K562 (cell line): ENCODE measurements around the gene CAPZA1. TPM values are rescaled to one million over a fixed set of nuclear protein-coding genes. Genes with fewer than 3 reads are reported as not detected.
A peak's percentile ranks its signal among the peaks of the same experiment; 100 is the strongest.

Experiments
- ARHGAP35 ChIP-seq: fragments of 450-650 bp; IDR thresholded peaks from 2 replicates; pipeline ENCODE4 v1.6.1; 2018; ENCODE audit not compliant: partially characterized antibody
- BRD9 ChIP-seq: fragments of 450-650 bp; IDR thresholded peaks from 2 replicates; pipeline ENCODE4 v1.6.1; 2018; ENCODE audit warnings: low read depth; ENCODE audit not compliant: partially characterized antibody
- GTF2E2 ChIP-seq: fragments of 200-800 bp; sonication (Bioruptor generic); IDR thresholded peaks from 2 replicates; pipeline ENCODE4 v1.6.1; 2016; ENCODE audit warnings: missing genetic modification characterization, missing compliant biosample characterization
- IFI16 ChIP-seq: fragments of 250-450 bp; sonication (Bioruptor Pico); IDR thresholded peaks from 2 replicates; pipeline ENCODE4 v2.1.2; 2022; ENCODE audit warnings: mild to moderate bottlenecking, inconsistent platforms
- PATZ1 ChIP-seq: fragments of 250-450 bp; sonication (Bioruptor Pico); IDR thresholded peaks from 2 replicates; pipeline ENCODE4 v1.5.0; 2020; ENCODE audit warnings: mild to moderate bottlenecking, borderline replicate concordance
- PCBP2 ChIP-seq: fragments of 200-400 bp; formaldehyde crosslinking; IDR thresholded peaks from 2 replicates; pipeline ENCODE4 v1.6.1; 2018; ENCODE audit warnings: low read length, low read depth, mild to moderate bottlenecking, moderate library complexity; ENCODE audit not compliant: poor library complexity, severe bottlenecking
- SETDB1 ChIP-seq: IDR thresholded peaks from one replicate; pipeline ENCODE4 v1.6.1; 2012; ENCODE audit warnings: low read length, control low read depth, inconsistent platforms
- SMAD4 ChIP-seq: fragments of 250-450 bp; sonication (Bioruptor Pico); conservative IDR thresholded peaks from 2 replicates; pipeline ENCODE4 v1.8.0; 2021; ENCODE audit warnings: inconsistent platforms, mild to moderate bottlenecking, moderate library complexity
- TRIM28 ChIP-seq: fragments of 450-650 bp; IDR thresholded peaks from 2 replicates; pipeline ENCODE4 v1.6.1; 2017
- ZBED1 ChIP-seq: IDR thresholded peaks from 2 replicates; pipeline ENCODE4 v1.6.1; 2014
- ZNF143 ChIP-seq: sonication (generic); formaldehyde crosslinking; IDR thresholded peaks from 2 replicates; pipeline ENCODE4 v1.9.0; 2022; ENCODE audit warnings: mild to moderate bottlenecking, missing genetic modification reagents
- ZNF146 ChIP-seq: IDR thresholded peaks from one replicate; pipeline ENCODE4 v1.6.1; 2018; ENCODE audit warnings: missing compliant biosample characterization; ENCODE audit not compliant: unreplicated experiment
- ZNF584 ChIP-seq: fragments of 200-800 bp; sonication (Bioruptor generic); IDR thresholded peaks from 2 replicates; pipeline ENCODE4 v1.6.1; 2016; ENCODE audit warnings: low read depth, mild to moderate bottlenecking, missing genetic modification characterization, missing compliant biosample characterization
- polyA plus RNA-seq, 8 experiments: library from polyadenylated mRNA; depleted of rRNA in 4 of 8; stranded (reverse) in 5 of 8; unstranded in 3 of 8; fragments of >200 nt; fragmentation: Nextera tagmentation in 2 of 8; fragmentation: Illumina TruSeq in 1 of 8; extraction: Ambion mirVana in 2 of 8; extraction: Trizol in 1 of 8; gene quantifications; 2 replicates each; pipeline versions ENCODE4 v1.2.1 to v1.2.3, GENCODE V29; 2011 to 2014; ENCODE audit warnings: inconsistent platforms in 1 of 8, missing spikeins in 1 of 8
- total RNA-seq, 7 experiments: library from RNA; depleted of rRNA in 6 of 7; stranded (reverse); fragments of >200 nt in 6 of 7; fragmentation: Illumina TruSeq in 2 of 7; extraction: Trizol in 2 of 7; gene quantifications; 2 replicates each; pipeline versions ENCODE4 v1.2.1 to v1.2.3, GENCODE V29; 2011 to 2021; ENCODE audit warnings: low replicate concordance in 1 of 7
- TF ChIP-seq, protein P1 (sequence below): sonication (generic); formaldehyde crosslinking; IDR thresholded peaks from 2 replicates; pipeline ENCODE4 v1.8.0; 2022; ENCODE audit warnings: missing genetic modification reagents, mild to moderate bottlenecking, moderate library complexity, borderline replicate concordance
- TF ChIP-seq, protein P2 (sequence below): sonication (generic); formaldehyde crosslinking; IDR thresholded peaks from 2 replicates; pipeline ENCODE4 v1.9.0; 2022; ENCODE audit warnings: mild to moderate bottlenecking, missing genetic modification reagents
- TF ChIP-seq, protein P3 (sequence below): fragments of 250-450 bp; sonication (Bioruptor Pico); IDR thresholded peaks from 2 replicates; pipeline ENCODE4 v1.9.0; 2021; ENCODE audit warnings: mild to moderate bottlenecking, inconsistent platforms
- TF ChIP-seq, protein P4 (sequence below): IDR thresholded peaks from 2 replicates; pipeline ENCODE4 v1.6.1; 2012; ENCODE audit warnings: low read depth, low read length, improper control_type of control experiment, borderline replicate concordance

Gene CAPZA1
- total and polyA plus RNA-seq, 9 of the 15 experiments (the other 6 are each of a cell fraction or from before 2014, with no cell fraction given): 237 to 1,020 (median 306) TPM

- TF ChIP-seq, protein P1, sequence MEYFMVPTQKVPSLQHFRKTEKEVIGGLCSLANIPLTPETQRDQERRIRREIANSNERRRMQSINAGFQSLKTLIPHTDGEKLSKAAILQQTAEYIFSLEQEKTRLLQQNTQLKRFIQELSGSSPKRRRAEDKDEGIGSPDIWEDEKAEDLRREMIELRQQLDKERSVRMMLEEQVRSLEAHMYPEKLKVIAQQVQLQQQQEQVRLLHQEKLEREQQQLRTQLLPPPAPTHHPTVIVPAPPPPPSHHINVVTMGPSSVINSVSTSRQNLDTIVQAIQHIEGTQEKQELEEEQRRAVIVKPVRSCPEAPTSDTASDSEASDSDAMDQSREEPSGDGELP (CRISPR knock-in tag): peak; percentile 99
- TF ChIP-seq PCBP2 (no peak), ZNF584 (CRISPR knock-in tag) (peak; percentile 71), GTF2E2 (tag) (no peak; the same call in 1 of the 2 replicates), ZNF146 (CRISPR knock-in tag) (no peak), SMAD4 (peak; percentile 92), PATZ1 (CRISPR knock-in tag) (peak; percentile 86; the same call in 1 of the 2 replicates), SETDB1 (no peak), IFI16 (CRISPR knock-in tag) (no peak), ARHGAP35 (no peak), TRIM28 (peak; percentile 79; the same call in 1 of the 2 replicates), ZBED1 (peak; percentile 87), ZNF143 (CRISPR knock-in tag) (no peak), BRD9 (peak; percentile 94)
- TF ChIP-seq, protein P2, sequence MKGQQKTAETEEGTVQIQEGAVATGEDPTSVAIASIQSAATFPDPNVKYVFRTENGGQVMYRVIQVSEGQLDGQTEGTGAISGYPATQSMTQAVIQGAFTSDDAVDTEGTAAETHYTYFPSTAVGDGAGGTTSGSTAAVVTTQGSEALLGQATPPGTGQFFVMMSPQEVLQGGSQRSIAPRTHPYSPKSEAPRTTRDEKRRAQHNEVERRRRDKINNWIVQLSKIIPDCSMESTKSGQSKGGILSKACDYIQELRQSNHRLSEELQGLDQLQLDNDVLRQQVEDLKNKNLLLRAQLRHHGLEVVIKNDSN: no peak
- TF ChIP-seq, protein P3, sequence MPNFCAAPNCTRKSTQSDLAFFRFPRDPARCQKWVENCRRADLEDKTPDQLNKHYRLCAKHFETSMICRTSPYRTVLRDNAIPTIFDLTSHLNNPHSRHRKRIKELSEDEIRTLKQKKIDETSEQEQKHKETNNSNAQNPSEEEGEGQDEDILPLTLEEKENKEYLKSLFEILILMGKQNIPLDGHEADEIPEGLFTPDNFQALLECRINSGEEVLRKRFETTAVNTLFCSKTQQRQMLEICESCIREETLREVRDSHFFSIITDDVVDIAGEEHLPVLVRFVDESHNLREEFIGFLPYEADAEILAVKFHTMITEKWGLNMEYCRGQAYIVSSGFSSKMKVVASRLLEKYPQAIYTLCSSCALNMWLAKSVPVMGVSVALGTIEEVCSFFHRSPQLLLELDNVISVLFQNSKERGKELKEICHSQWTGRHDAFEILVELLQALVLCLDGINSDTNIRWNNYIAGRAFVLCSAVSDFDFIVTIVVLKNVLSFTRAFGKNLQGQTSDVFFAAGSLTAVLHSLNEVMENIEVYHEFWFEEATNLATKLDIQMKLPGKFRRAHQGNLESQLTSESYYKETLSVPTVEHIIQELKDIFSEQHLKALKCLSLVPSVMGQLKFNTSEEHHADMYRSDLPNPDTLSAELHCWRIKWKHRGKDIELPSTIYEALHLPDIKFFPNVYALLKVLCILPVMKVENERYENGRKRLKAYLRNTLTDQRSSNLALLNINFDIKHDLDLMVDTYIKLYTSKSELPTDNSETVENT: 0 out of 2 replicates have a peak, but pooled peaks have one; percentile 31
- TF ChIP-seq, protein P4, sequence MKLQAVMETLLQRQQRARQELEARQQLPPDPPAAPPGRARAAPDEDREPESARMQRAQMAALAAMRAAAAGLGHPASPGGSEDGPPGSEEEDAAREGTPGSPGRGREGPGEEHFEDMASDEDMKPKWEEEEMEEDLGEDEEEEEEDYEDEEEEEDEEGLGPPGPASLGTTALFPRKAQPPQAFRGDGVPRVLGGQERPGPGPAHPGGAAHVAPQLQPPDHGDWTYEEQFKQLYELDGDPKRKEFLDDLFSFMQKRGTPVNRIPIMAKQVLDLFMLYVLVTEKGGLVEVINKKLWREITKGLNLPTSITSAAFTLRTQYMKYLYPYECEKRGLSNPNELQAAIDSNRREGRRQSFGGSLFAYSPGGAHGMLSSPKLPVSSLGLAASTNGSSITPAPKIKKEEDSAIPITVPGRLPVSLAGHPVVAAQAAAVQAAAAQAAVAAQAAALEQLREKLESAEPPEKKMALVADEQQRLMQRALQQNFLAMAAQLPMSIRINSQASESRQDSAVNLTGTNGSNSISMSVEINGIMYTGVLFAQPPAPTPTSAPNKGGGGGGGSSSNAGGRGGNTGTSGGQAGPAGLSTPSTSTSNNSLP: peak; percentile 61; the same call in 1 of the 2 replicates
These were observed 80.9 kb downstream of the CAPZA1 start (continued) for GRCh38 chr1:112700290-112701226.
